Measurements from ENCODE around the gene DRGX.

DRGX gene

GRCh38 chr10:49381111-49381900, 14.6 kb downstream of the DRGX start:
- DNase-seq, result no peak

GRCh38 chr10:49379596-49380410, 16.1 kb downstream of the DRGX start:
- no peak for DNase-seq

- DNase-seq, result no peak
These were observed 18.6 kb downstream of the DRGX start for GRCh38 chr10:49377256-49377655.

- no peak for DNase-seq
These were observed 20.3 kb downstream of the DRGX start for GRCh38 chr10:49375611-49376010.

- DNase-seq, result no peak
These were observed 21.1 kb downstream of the DRGX start for GRCh38 chr10:49374740-49375139.

GRCh38 chr10:49373361-49373760, 22.5 kb downstream of the DRGX start:
- no peak for DNase-seq

GRCh38 chr10:49371967-49372366, 23.9 kb downstream of the DRGX start:
- no peak for DNase-seq

- DNase-seq, result no peak
These were observed 25.4 kb downstream of the DRGX start for GRCh38 chr10:49370326-49371100.

GRCh38 chr10:49369216-49370162, 26.4 kb downstream of the DRGX start:
- DNase-seq, result no peak

- no peak for DNase-seq
These were observed 27.6 kb downstream of the DRGX start for GRCh38 chr10:49368256-49368655.

GRCh38 chr10:49367600-49367999, 28.3 kb downstream of the DRGX start:
- DNase-seq, result no peak

- DNase-seq, result no peak
These were observed 29.4 kb downstream of the DRGX start for GRCh38 chr10:49366460-49366859.

- no peak for DNase-seq
These were observed 30.0 kb downstream of the DRGX start for GRCh38 chr10:49365675-49366415.

- DNase-seq, result no peak
These were observed 30.6 kb downstream of the DRGX start for GRCh38 chr10:49365275-49365674.

- no peak for DNase-seq
These were observed 31.1 kb downstream of the DRGX start for GRCh38 chr10:49364747-49365146.

GRCh38 chr10:49364051-49364450, 31.8 kb downstream of the DRGX start:
- DNase-seq, result no peak

- no peak for DNase-seq
These were observed 32.4 kb downstream of the DRGX start for GRCh38 chr10:49363309-49364031.

- no peak for DNase-seq
These were observed 33.2 kb downstream of the DRGX start for GRCh38 chr10:49362596-49363260.

- DNase-seq, result no peak
These were observed 33.9 kb downstream of the DRGX start for GRCh38 chr10:49361735-49362568.
